HG03469 (cell line): ENCODE measurements around the gene ENOX1.

Experiments
- ATAC-seq: cut with Tn5 transposase; IDR thresholded peaks from one replicate; pipeline ENCODE4 v1.9.1; 2021; ENCODE audit warnings: mild to moderate bottlenecking, moderate library complexity, moderate number of reproducible peaks; ENCODE audit not compliant: unreplicated experiment

ENOX1 gene

GRCh38 chr13:43269037-43269481 is 517.7 kb downstream of the ENOX1 start:
- ATAC-seq, result no peak

- ATAC-seq, result no peak
Measured at GRCh38 chr13:43268632-43269031, 518.1 kb downstream of the ENOX1 start.

DNA sequence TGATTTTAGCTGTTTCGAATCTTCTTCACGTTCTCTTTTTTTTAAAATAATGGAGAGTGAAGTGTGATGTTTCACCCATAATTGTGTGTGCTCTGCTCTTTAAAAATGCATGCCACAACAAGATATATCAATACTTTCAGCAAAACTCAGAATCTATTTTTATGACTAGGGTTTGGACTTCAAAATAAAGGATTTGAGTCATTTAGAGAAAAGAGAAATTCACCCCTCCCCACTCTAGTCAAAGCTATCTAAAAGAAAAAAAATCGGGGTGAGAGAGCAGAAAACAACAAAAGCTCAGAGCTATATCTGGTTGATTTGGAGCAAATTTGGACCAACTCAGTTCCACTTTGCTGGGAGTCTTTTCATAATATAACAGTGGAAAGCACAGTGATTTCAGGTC is 518.9 kb downstream of the ENOX1 start:
- no peak for ATAC-seq

- ATAC-seq, result no peak
Measured at GRCh38 chr13:43266936-43267615, 519.7 kb downstream of the ENOX1 start.

GRCh38 chr13:43265028-43265427 is 521.7 kb downstream of the ENOX1 start:
- ATAC-seq, result no peak

GRCh38 chr13:43264458-43264857 is 522.3 kb downstream of the ENOX1 start:
- no peak for ATAC-seq

DNA sequence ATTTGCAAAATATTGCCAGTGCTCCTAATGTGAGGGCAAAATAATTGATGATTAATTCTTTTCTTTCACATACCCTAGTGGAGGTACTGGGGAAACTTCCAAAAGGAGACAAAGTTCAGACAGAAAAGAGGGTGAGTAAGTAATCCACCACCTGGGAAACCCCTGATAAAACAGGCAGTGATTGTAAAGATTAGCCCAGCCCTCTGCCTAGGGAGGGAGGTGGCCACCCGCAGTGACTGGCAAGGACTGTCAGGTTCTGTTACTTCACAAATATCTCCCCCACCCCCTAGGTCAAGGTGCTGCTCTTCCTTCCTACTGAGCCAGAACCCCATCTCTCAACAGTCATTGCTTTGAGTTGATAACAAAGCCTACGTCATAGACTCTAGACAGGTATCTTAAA is 523.7 kb downstream of the ENOX1 start:
- no peak for ATAC-seq

DNA sequence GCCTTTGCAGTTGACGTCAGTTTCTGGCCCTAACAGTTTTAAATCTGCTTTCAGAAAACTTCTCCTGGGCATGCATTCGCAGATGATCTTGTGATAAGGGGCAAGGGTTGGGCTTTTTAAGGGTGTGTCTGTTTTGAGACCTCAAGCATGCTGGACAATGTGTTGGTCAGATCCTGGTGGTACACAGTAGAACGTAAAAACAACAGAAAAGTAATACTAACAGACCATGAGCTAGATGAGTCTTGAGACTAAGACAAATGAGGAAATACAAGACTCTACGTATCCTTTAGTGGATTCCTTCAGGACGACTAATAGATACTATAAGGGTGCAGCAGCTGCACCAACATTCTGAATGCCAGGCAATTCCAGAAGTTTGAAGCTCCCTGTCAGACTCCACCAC is 525.8 kb downstream of the ENOX1 start:
- no peak for ATAC-seq

GRCh38 chr13:43258771-43259170 is 528.0 kb downstream of the ENOX1 start:
- ATAC-seq, result no peak

GRCh38 chr13:43257765-43258164 is 529.0 kb downstream of the ENOX1 start:
- ATAC-seq, result no peak

DNA sequence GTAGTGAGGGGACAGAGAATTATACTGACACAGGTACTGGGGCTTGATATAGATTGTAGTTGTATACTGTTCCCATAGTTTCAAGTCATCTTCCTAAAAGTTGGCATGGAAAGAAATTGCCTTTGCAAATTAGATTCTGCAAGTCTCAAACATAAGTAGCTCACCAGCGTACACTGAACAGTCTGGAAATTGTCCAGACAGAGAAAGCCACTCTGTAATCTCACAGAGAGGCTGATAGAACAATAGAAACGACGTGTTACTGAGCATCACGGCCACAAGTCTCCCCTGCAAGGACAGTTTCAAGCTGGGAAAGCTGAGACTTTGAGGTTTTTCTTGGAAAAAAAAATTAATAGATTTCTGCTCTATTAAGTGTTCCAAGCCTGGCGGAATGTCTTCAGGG is 534.8 kb downstream of the ENOX1 start:
- ATAC-seq, result no peak

DNA sequence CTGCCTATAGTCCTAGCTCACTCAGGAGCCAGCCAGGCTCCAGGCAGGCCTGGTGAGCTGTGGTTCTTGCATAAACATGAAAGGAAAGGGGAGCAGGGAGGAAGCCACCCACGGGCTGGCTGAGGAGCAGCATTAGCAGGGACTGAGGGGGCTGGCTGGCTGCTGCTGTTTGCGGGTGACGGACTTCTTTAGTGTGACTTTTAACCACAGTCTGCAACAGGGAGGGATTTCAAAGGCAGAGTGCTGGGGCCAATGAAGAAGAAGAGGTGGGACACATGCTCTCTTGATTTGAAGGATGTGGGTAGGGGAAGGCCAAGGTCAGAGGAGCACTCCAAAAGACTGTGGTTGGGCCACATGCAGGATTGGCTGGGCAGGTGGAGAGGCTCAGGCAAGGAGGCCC is 540.4 kb downstream of the ENOX1 start:
- ATAC-seq, result no peak

GRCh38 chr13:43245374-43245964 is 541.3 kb downstream of the ENOX1 start:
- ATAC-seq, result no peak

- ATAC-seq, result no peak
Measured at GRCh38 chr13:43244481-43244880, 542.3 kb downstream of the ENOX1 start.

GRCh38 chr13:43243711-43244110 is 543.1 kb downstream of the ENOX1 start:
- no peak for ATAC-seq

GRCh38 chr13:43242040-43242439 is 544.7 kb downstream of the ENOX1 start:
- no peak for ATAC-seq

GRCh38 chr13:43240278-43240677 is 546.5 kb downstream of the ENOX1 start:
- peak; percentile 86 for ATAC-seq

GRCh38 chr13:43239275-43239840 is 547.4 kb downstream of the ENOX1 start:
- no peak for ATAC-seq

DNA sequence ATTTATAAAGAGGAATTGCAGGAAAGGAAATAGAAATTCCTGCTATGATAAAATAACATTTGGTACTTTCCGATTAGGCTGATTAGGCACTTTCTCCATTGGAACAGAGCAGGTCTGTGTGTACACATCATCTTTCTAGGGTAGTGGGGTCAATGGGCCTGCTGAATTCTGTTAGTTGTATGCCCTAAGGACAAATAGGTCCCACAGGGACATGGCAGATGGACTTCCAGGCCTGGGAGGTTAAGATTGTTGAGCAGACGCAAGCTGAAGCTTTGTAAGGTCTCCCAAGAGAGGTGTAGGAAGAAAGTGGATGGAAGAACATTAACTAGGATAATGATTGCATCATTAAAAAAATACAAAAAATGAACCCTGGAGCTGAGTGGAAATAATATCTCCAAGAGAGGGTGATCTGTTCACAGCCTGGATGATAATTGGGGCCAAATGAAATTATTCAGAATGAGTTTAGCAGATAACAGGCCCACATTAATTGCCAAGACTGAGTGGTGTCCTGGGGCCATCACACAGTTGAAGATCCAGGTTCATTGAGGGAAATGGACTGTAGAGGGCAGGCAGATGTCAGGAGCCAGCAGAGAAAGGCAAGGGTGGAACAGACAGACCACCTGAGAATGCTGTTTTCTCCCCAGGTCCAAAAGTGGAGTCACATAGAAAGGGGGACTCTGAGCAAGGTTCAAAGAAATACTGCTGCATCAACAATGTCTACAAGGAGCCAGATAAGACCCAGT is 548.3 kb downstream of the ENOX1 start:
- ATAC-seq, result no peak

DNA sequence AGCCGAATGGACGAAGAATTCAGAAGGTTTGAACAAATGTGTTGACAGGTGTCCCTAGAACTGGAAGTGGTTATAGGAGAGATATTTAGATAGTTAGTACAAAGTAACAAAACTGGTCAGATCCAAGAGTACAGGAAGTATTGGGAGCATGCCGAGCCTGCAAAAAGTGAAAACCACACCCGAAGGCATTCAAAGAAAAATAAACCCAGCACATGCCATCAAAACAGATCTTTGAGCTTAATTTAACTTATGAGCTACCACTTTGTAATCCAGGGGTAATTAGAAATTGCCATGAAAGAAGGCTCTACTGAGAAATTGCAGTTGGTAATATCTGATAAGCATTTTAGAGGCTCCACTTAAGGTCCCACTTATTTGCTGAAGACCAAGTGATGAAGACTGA is 549.2 kb downstream of the ENOX1 start:
- ATAC-seq, result no peak

GRCh38 chr13:43235028-43235427 is 551.7 kb downstream of the ENOX1 start:
- ATAC-seq, result no peak

- ATAC-seq, result no peak
Measured at GRCh38 chr13:43232873-43233265, 553.9 kb downstream of the ENOX1 start.
